ENCODE measurements around the gene MFAP4. TPM values are rescaled to one million over a fixed set of nuclear protein-coding genes. Genes with fewer than 3 reads are reported as not detected.

Gene MFAP4
- total and polyA plus RNA-seq, 2 experiments from 2014 or later = 360 to 739 TPM

- no peaks in the 10 kb centered on the region for H3K79me2 ChIP-seq
- no peak overlapping the region for H3K27ac ChIP-seq
- no peak overlapping the region for H3K4me2 ChIP-seq
- H3K9me2 ChIP-seq (replicated peaks; ENCODE audit: insufficient read depth) = no peaks in the 10 kb centered on the region
- no peaks in the 10 kb centered on the region for H3K27me3 ChIP-seq
- DNase-seq (ENCODE audit: low spot score) = no peak
- TF ChIP-seq CTCF (IDR thresholded peaks at IDR 0.05; ENCODE audit: poor library complexity) (no peak), EZH2 (IDR thresholded peaks at IDR 0.05; ENCODE audit: borderline replicate concordance) (no peak), EZH2phosphoT487 (IDR thresholded peaks at IDR 0.05; ENCODE audit: low read depth, severe bottlenecking, unreplicated experiment) (no peak)
- no peaks in the 10 kb centered on the region for H4K20me1 ChIP-seq (ENCODE audit: insufficient read depth, poor library complexity, severe bottlenecking)
- peaks cover 53% of the 10 kb centered on the region for H3K4me1 ChIP-seq (ENCODE audit: insufficient read depth)
- H2AFZ ChIP-seq = no peak overlapping the region
- H3K9me3 ChIP-seq (ENCODE audit: low read depth) = no peaks in the 10 kb centered on the region
- WGBS (ENCODE audit: low lambda C conversion rate, missing lambda C conversion rate) = 97% methylated on average over 39 of the region's 40 CpGs
- H3K4me3 ChIP-seq = no peak overlapping the region
- H3K36me3 ChIP-seq (replicated peaks; ENCODE audit: insufficient read depth, low read depth) = no peaks in the 10 kb centered on the region
Observed at GRCh38 chr17:19344311-19345066, 42.5 kb downstream of the MFAP4 start.

GRCh38 chr17:19343671-19344151 lies 43.3 kb downstream of the MFAP4 start:
- no peak overlapping the region for H3K4me2 ChIP-seq
- H3K4me1 ChIP-seq (ENCODE audit: insufficient read depth) = peaks cover 54% of the 10 kb centered on the region
- DNase-seq (ENCODE audit: low spot score) = no peak
- H2AFZ ChIP-seq = no peak overlapping the region
- WGBS (ENCODE audit: low lambda C conversion rate, missing lambda C conversion rate) = 91% methylated on average over 13 of the region's 13 CpGs
- no peaks in the 10 kb centered on the region for H3K9me2 ChIP-seq (replicated peaks; ENCODE audit: insufficient read depth)
- no peak overlapping the region for H3K4me3 ChIP-seq
- no peaks in the 10 kb centered on the region for H4K20me1 ChIP-seq (ENCODE audit: insufficient read depth, poor library complexity, severe bottlenecking)
- TF ChIP-seq CTCF (IDR thresholded peaks at IDR 0.05; ENCODE audit: poor library complexity) (no peak), EZH2phosphoT487 (IDR thresholded peaks at IDR 0.05; ENCODE audit: low read depth, severe bottlenecking, unreplicated experiment) (no peak)
- no peak overlapping the region for H3K27ac ChIP-seq
- no peaks in the 10 kb centered on the region for H3K36me3 ChIP-seq (replicated peaks; ENCODE audit: insufficient read depth, low read depth)
- no peaks in the 10 kb centered on the region for H3K79me2 ChIP-seq
- H3K9me3 ChIP-seq (ENCODE audit: low read depth) = no peaks in the 10 kb centered on the region
- H3K27me3 ChIP-seq = no peaks in the 10 kb centered on the region

GRCh38 chr17:19343256-19343630 lies 43.7 kb downstream of the MFAP4 start:
- no peak overlapping the region for H3K27ac ChIP-seq
- H3K9me3 ChIP-seq (ENCODE audit: low read depth) = no peaks in the 10 kb centered on the region
- no peaks in the 10 kb centered on the region for H3K36me3 ChIP-seq (replicated peaks; ENCODE audit: insufficient read depth, low read depth)
- no peak for DNase-seq (ENCODE audit: low spot score)
- no peak overlapping the region for H2AFZ ChIP-seq
- H3K4me1 ChIP-seq (ENCODE audit: insufficient read depth) = peaks cover 55% of the 10 kb centered on the region
- H3K4me3 ChIP-seq = no peak overlapping the region
- H4K20me1 ChIP-seq (ENCODE audit: insufficient read depth, poor library complexity, severe bottlenecking) = no peaks in the 10 kb centered on the region
- no peaks in the 10 kb centered on the region for H3K79me2 ChIP-seq
- no peak overlapping the region for H3K4me2 ChIP-seq
- no peaks in the 10 kb centered on the region for H3K27me3 ChIP-seq
- WGBS (ENCODE audit: low lambda C conversion rate, missing lambda C conversion rate) = 89% methylated on average over 7 of the region's 7 CpGs
- H3K9me2 ChIP-seq (replicated peaks; ENCODE audit: insufficient read depth) = no peaks in the 10 kb centered on the region
- TF ChIP-seq EZH2phosphoT487 (IDR thresholded peaks at IDR 0.05; ENCODE audit: low read depth, severe bottlenecking, unreplicated experiment) (no peak), CTCF (IDR thresholded peaks at IDR 0.05; ENCODE audit: poor library complexity) (no peak), EZH2 (IDR thresholded peaks at IDR 0.05; ENCODE audit: borderline replicate concordance) (no peak)
